WTC11 (cell line): ENCODE data around the gene RAB8B. TPM values are rescaled to one million over a fixed set of nuclear protein-coding genes. Genes with fewer than 3 reads are reported as not detected.

Experiments used
- ATAC-seq: fragments of 200-7000 bp; cut with Tn5 transposase; 2 replicates; pipeline ENCODE4 v1.10.0; 2021; ENCODE audit warnings: mild to moderate bottlenecking, moderate library complexity
- CTCF ChIA-PET: fragments of 300-600 bp; sonication (Branson Sonifier 250); formaldehyde crosslinking; loops from one replicate; lab custom pipeline; 2021; ENCODE audit warnings: antibody characterized with exemption; lab: Charles Lee
- POLR2A ChIA-PET: fragments of 350-600 bp; sonication (Branson Sonifier 250); formaldehyde crosslinking; loops from one replicate; lab custom pipeline; 2021; ENCODE audit warnings: antibody characterized with exemption; lab: Charles Lee
- DNase-seq: peaks from one replicate; pipeline ENCODE4 v3.0.0; 2021; ENCODE audit warnings: low spot score
- H3K27ac Mint-ChIP-seq: 2 replicates; pipeline ENCODE4 v1.8.0; 2021; ENCODE audit warnings: mixed read lengths
- H3K27me3 Mint-ChIP-seq: 2 replicates; pipeline ENCODE4 v1.8.0; 2021; ENCODE audit warnings: low read depth, mild to moderate bottlenecking, moderate library complexity, mixed read lengths
- H3K36me3 Mint-ChIP-seq: 2 replicates; pipeline ENCODE4 v1.8.0; 2021; ENCODE audit warnings: mixed read lengths
- H3K4me1 Mint-ChIP-seq: 2 replicates; pipeline ENCODE4 v1.8.0; 2022; ENCODE audit warnings: mixed read lengths
- H3K4me3 Mint-ChIP-seq: 2 replicates; pipeline ENCODE4 v1.8.0; 2021; ENCODE audit warnings: mild to moderate bottlenecking, moderate library complexity, mixed read lengths
- H3K9me3 Mint-ChIP-seq: 2 replicates; pipeline ENCODE4 v1.8.0; 2021; ENCODE audit warnings: mixed read lengths
- AR ChIP-seq: fragments of 250-450 bp; sonication (Bioruptor Pico); IDR thresholded peaks from 2 replicates; pipeline ENCODE4 v1.9.0; 2021; ENCODE audit warnings: mild to moderate bottlenecking
- CDX4 ChIP-seq: fragments of 250-450 bp; sonication (Bioruptor Pico); IDR thresholded peaks from 2 replicates; pipeline ENCODE4 v1.9.0; 2021; ENCODE audit warnings: moderate library complexity, mild to moderate bottlenecking, inconsistent platforms, borderline replicate concordance
- CREB1 ChIP-seq: sonication (generic); formaldehyde crosslinking; IDR thresholded peaks from 2 replicates; pipeline ENCODE4 v1.8.0; 2023; ENCODE audit warnings: mild to moderate bottlenecking, missing genetic modification reagents
- E2F4 ChIP-seq: sonication (generic); formaldehyde crosslinking; IDR thresholded peaks from 2 replicates; pipeline ENCODE4 v1.8.1; 2022; ENCODE audit warnings: low read depth, mild to moderate bottlenecking, moderate library complexity, missing genetic modification reagents, borderline replicate concordance
- ESRRA ChIP-seq: sonication (generic); formaldehyde crosslinking; IDR thresholded peaks from 2 replicates; pipeline ENCODE4 v1.8.1; 2022; ENCODE audit warnings: mild to moderate bottlenecking, missing genetic modification reagents, borderline replicate concordance
- GABPB1 ChIP-seq: sonication (generic); formaldehyde crosslinking; IDR thresholded peaks from 2 replicates; pipeline ENCODE4 v1.8.1; 2023; ENCODE audit warnings: mild to moderate bottlenecking, missing genetic modification reagents
- GRHL2 ChIP-seq: fragments of 250-450 bp; sonication (Bioruptor Pico); IDR thresholded peaks from 2 replicates; pipeline ENCODE4 v1.8.0; 2022; ENCODE audit warnings: mild to moderate bottlenecking, moderate library complexity; ENCODE audit not compliant: insufficient replicate concordance, severe bottlenecking
- GTF2I ChIP-seq: fragments of 250-450 bp; sonication (Bioruptor Pico); conservative IDR thresholded peaks from 2 replicates; pipeline ENCODE4 v1.4.0; 2021; ENCODE audit warnings: mild to moderate bottlenecking
- IRF1 ChIP-seq: sonication (generic); formaldehyde crosslinking; IDR thresholded peaks from 2 replicates; pipeline ENCODE4 v1.8.0; 2023; ENCODE audit warnings: missing genetic modification reagents
- NFATC4 ChIP-seq: fragments of 250-450 bp; sonication (Bioruptor Pico); IDR thresholded peaks from 2 replicates; pipeline ENCODE4 v1.9.0; 2021; ENCODE audit warnings: mild to moderate bottlenecking
- NFYB ChIP-seq: sonication (generic); formaldehyde crosslinking; conservative IDR thresholded peaks from 2 replicates; pipeline ENCODE4 v1.8.0; 2022; ENCODE audit warnings: low read depth, missing genetic modification reagents
- NR1H2 ChIP-seq: sonication (generic); formaldehyde crosslinking; IDR thresholded peaks from 2 replicates; pipeline ENCODE4 v1.9.0; 2021; ENCODE audit warnings: mild to moderate bottlenecking, moderate library complexity, missing genetic modification reagents
- STAT6 ChIP-seq: sonication (generic); formaldehyde crosslinking; conservative IDR thresholded peaks from 2 replicates; pipeline ENCODE4 v1.8.1; 2023; ENCODE audit warnings: mild to moderate bottlenecking, low read depth, missing genetic modification reagents, moderate library complexity
- ZNF425 ChIP-seq: fragments of 250-450 bp; sonication (Bioruptor Pico); conservative IDR thresholded peaks from 2 replicates; pipeline ENCODE4 v1.9.0; 2021; ENCODE audit warnings: mild to moderate bottlenecking
- ZNF512 ChIP-seq: sonication (generic); formaldehyde crosslinking; IDR thresholded peaks from 2 replicates; pipeline ENCODE4 v1.8.1; 2022; ENCODE audit warnings: missing genetic modification reagents, borderline replicate concordance
- total RNA-seq: library from RNA; stranded (reverse); gene quantifications from 3 replicates; pipeline ENCODE4 v1.2.3, GENCODE V29; 2021

Gene RAB8B
- total RNA-seq, 1 experiment from 2014 or later, result 32.5 TPM

- peaks cover 30% of the 10 kb centered on the region for H3K36me3 Mint-ChIP-seq
- ATAC-seq (no peak), DNase-seq (no peak)
- CTCF ChIA-PET, result no interaction called here
- no peaks in the 10 kb centered on the region for H3K4me1 Mint-ChIP-seq
- H3K27ac Mint-ChIP-seq, result 0 out of 2 replicates have a peak overlapping the region, but pooled peaks have one; percentile 14
- TF ChIP-seq AR (CRISPR knock-in tag) (no peak), CREB1 (CRISPR knock-in tag) (no peak), ZNF512 (CRISPR knock-in tag) (no peak), NFATC4 (no peak), GRHL2 (CRISPR knock-in tag) (no peak), E2F4 (no peak), NFYB (no peak), GTF2I (CRISPR knock-in tag) (no peak), ZNF425 (CRISPR knock-in tag) (no peak), CDX4 (CRISPR knock-in tag) (no peak)
- H3K4me3 Mint-ChIP-seq, result no peak overlapping the region
- H3K27me3 Mint-ChIP-seq, result no peaks in the 10 kb centered on the region; the same call in 1 of the 2 replicates
- POLR2A ChIA-PET, result interaction anchor here (0.6 kb wide), 1 partner anchor 288 kb away, joined by 5 read pairs; no protein-coding TSS in a partner anchor
- peaks cover 21% of the 10 kb centered on the region for H3K9me3 Mint-ChIP-seq
These were observed 55.0 kb downstream of the RAB8B start for GRCh38 chr15:63244399-63244798.

- ChIA-PET POLR2A (no interaction called here), CTCF (no interaction called here)
- Mint-ChIP-seq H3K27me3 (no peaks in the 10 kb centered on the region; the same call in 1 of the 2 replicates), H3K27ac (0 out of 2 replicates have a peak overlapping the region, but pooled peaks have one; percentile 14), H3K4me1 (no peaks in the 10 kb centered on the region), H3K36me3 (peaks cover 33% of the 10 kb centered on the region), H3K9me3 (peaks cover 21% of the 10 kb centered on the region), H3K4me3 (no peak overlapping the region)
- no peak for DNase-seq
- no peak for ATAC-seq
- TF ChIP-seq ESRRA (CRISPR knock-in tag), result no peak
- TF ChIP-seq IRF1 (CRISPR knock-in tag), result no peak
- TF ChIP-seq STAT6, result no peak
- TF ChIP-seq GABPB1 (CRISPR knock-in tag), result no peak
- TF ChIP-seq NR1H2 (CRISPR knock-in tag), result no peak
These were observed 55.7 kb downstream of the RAB8B start for GRCh38 chr15:63244976-63245645.
